Measurements from ENCODE around the gene ZNF488.

DNA sequence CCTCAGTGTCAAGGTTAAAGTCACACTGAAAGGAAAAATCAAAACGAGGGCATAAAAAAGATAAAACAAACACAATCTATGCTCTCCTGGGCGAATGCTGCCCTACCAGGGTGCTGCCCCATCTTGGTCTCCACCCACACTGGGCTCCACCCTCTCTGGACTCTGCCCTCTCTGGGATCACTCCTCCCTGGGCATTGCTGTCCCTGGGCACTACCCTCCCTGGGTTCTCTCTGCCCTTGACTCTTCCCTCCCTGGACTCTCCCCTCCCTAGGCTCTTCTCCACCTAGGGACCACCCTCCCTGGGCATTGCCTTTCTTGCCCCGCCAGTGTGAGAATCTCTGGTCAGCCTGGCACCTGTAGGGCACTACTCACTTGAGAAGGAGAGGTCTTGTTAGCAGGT lies 53.3 kb downstream of the ZNF488 start:
- TF ChIP-seq POLR2A (IDR thresholded peaks at IDR 0.05; ENCODE audit: low read depth) (no peak), POLR2AphosphoS5 (IDR thresholded peaks at IDR 0.05) (no peak)
- TF ChIP-seq, protein P1, sequence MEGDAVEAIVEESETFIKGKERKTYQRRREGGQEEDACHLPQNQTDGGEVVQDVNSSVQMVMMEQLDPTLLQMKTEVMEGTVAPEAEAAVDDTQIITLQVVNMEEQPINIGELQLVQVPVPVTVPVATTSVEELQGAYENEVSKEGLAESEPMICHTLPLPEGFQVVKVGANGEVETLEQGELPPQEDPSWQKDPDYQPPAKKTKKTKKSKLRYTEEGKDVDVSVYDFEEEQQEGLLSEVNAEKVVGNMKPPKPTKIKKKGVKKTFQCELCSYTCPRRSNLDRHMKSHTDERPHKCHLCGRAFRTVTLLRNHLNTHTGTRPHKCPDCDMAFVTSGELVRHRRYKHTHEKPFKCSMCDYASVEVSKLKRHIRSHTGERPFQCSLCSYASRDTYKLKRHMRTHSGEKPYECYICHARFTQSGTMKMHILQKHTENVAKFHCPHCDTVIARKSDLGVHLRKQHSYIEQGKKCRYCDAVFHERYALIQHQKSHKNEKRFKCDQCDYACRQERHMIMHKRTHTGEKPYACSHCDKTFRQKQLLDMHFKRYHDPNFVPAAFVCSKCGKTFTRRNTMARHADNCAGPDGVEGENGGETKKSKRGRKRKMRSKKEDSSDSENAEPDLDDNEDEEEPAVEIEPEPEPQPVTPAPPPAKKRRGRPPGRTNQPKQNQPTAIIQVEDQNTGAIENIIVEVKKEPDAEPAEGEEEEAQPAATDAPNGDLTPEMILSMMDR (IDR thresholded peaks at IDR 0.05): no peak

All from esophagus muscularis mucosa (tissue), 3 donors.